H1 (cell line): ENCODE data around the gene ABLIM1. TPM values are rescaled to one million over a fixed set of nuclear protein-coding genes. Genes with fewer than 3 reads are reported as not detected.

Experiments
- BACH1 ChIP-seq: IDR thresholded peaks from 2 replicates; pipeline ENCODE4 v1.6.1; 2012; ENCODE audit warnings: low read length, improper control_type of control experiment
- CBX5 ChIP-seq: fragments of 300-800, 300-1000 bp; sonication (generic); IDR thresholded peaks from 2 replicates; pipeline ENCODE4 v1.7.1; 2016; ENCODE audit warnings: antibody characterized with exemption, low read length, low read depth
- polyA plus RNA-seq, 7 experiments: library from polyadenylated mRNA; depleted of rRNA in 3 of 7; stranded (reverse) in 5 of 7; unstranded in 2 of 7; fragments of >200 nt in 5 of 7; fragments of 200-250 nt in 2 of 7; gene quantifications; 1 replicate in 5 of 7; 2 replicates in 1 of 7; 4 replicates in 1 of 7; pipeline versions ENCODE4 v1.2.1 to v1.2.3, GENCODE V29; 2011 to 2013; ENCODE audit warnings: missing spikeins in 2 of 7, mixed read lengths in 2 of 7
- total RNA-seq: library from RNA; stranded (reverse); fragmentation: NEBNext Ultra II Directional; extraction: Animal tissue kit (Norgen Biotek cat#: 25700); gene quantifications from 2 replicates; pipeline ENCODE4 v1.2.1, GENCODE V29; 2021

ABLIM1 gene
- total and polyA plus RNA-seq, 2 of the 8 experiments (the other 6 are each of a cell fraction or from before 2014, with no cell fraction given), result 51.2 to 51.7 TPM

GRCh38 chr10:114389426-114389825, 268.6 kb downstream of the ABLIM1 start (continued):
- no peak for TF ChIP-seq CBX5
- TF ChIP-seq BACH1, result no peak
